ENCODE results near the gene LAMB3.

LAMB3 gene

GRCh38 chr1:209609791-209610630 lies 42.2 kb downstream of the LAMB3 start:
- Mint-ChIP-seq H3K27ac (no peak overlapping the region), H3K4me3 (no peak overlapping the region), H3K4me1 (no peaks in the 10 kb centered on the region), H3K9me3 (no peaks in the 10 kb centered on the region), H3K27me3 (no peaks in the 10 kb centered on the region), H3K36me3 (ENCODE audit: low read depth) (no peaks in the 10 kb centered on the region)
- DNase-seq = no peak
- no peak for ATAC-seq

GRCh38 chr1:209609041-209609790 lies 43.0 kb downstream of the LAMB3 start:
- ATAC-seq = no peak
- DNase-seq = no peak
- no peaks in the 10 kb centered on the region for H3K36me3 Mint-ChIP-seq (ENCODE audit: low read depth)
- H3K4me1 Mint-ChIP-seq = no peaks in the 10 kb centered on the region
- H3K27me3 Mint-ChIP-seq = no peaks in the 10 kb centered on the region
- no peak overlapping the region for H3K4me3 Mint-ChIP-seq
- H3K27ac Mint-ChIP-seq = no peak overlapping the region
- no peaks in the 10 kb centered on the region for H3K9me3 Mint-ChIP-seq

- no peak for DNase-seq
- Mint-ChIP-seq H3K27me3 (no peaks in the 10 kb centered on the region), H3K9me3 (no peaks in the 10 kb centered on the region), H3K4me3 (no peak overlapping the region), H3K4me1 (no peaks in the 10 kb centered on the region), H3K27ac (peak overlapping the region; percentile 47), H3K36me3 (ENCODE audit: low read depth) (no peaks in the 10 kb centered on the region)
- ATAC-seq = peak; percentile 7
These were observed 44.4 kb downstream of the LAMB3 start for GRCh38 chr1:209607795-209608178.

- Mint-ChIP-seq H3K36me3 (ENCODE audit: low read depth) (no peaks in the 10 kb centered on the region), H3K4me3 (no peak overlapping the region), H3K4me1 (no peaks in the 10 kb centered on the region), H3K27me3 (no peaks in the 10 kb centered on the region), H3K27ac (peak overlapping the region; percentile 47), H3K9me3 (no peaks in the 10 kb centered on the region)
- DNase-seq (peak; percentile 39), ATAC-seq (peak; percentile 92)
These were observed 45.0 kb downstream of the LAMB3 start for GRCh38 chr1:209607102-209607794.

- no peak for ATAC-seq
- DNase-seq = no peak
- no peak overlapping the region for H3K4me3 Mint-ChIP-seq
- no peak overlapping the region for H3K27ac Mint-ChIP-seq
- peaks cover 7% of the 10 kb centered on the region for H3K27me3 Mint-ChIP-seq
- no peaks in the 10 kb centered on the region for H3K9me3 Mint-ChIP-seq
- H3K4me1 Mint-ChIP-seq = no peaks in the 10 kb centered on the region
- no peaks in the 10 kb centered on the region for H3K36me3 Mint-ChIP-seq (ENCODE audit: low read depth)
These were observed 48.3 kb downstream of the LAMB3 start for GRCh38 chr1:209603877-209604276.

- no peaks in the 10 kb centered on the region for H3K36me3 Mint-ChIP-seq (ENCODE audit: low read depth)
- H3K4me3 Mint-ChIP-seq = no peak overlapping the region
- no peaks in the 10 kb centered on the region for H3K9me3 Mint-ChIP-seq
- no peaks in the 10 kb centered on the region for H3K4me1 Mint-ChIP-seq
- no peak overlapping the region for H3K27ac Mint-ChIP-seq
- peaks cover 7% of the 10 kb centered on the region for H3K27me3 Mint-ChIP-seq
- ATAC-seq (peak; percentile 86), DNase-seq (peak; percentile 28)
These were observed 50.2 kb downstream of the LAMB3 start for GRCh38 chr1:209601809-209602657.

- DNase-seq (no peak), ATAC-seq (no peak)
- Mint-ChIP-seq H3K4me1 (no peaks in the 10 kb centered on the region), H3K9me3 (no peaks in the 10 kb centered on the region), H3K4me3 (no peak overlapping the region), H3K27me3 (peaks cover 10% of the 10 kb centered on the region), H3K27ac (no peak overlapping the region), H3K36me3 (ENCODE audit: low read depth) (no peaks in the 10 kb centered on the region)
These were observed 51.7 kb downstream of the LAMB3 start for GRCh38 chr1:209600541-209600940.

- DNase-seq (no peak), ATAC-seq (no peak)
- H3K9me3 Mint-ChIP-seq = no peaks in the 10 kb centered on the region
- peaks cover 20% of the 10 kb centered on the region for H3K27me3 Mint-ChIP-seq
- H3K27ac Mint-ChIP-seq = no peak overlapping the region
- no peaks in the 10 kb centered on the region for H3K4me1 Mint-ChIP-seq
- H3K36me3 Mint-ChIP-seq (ENCODE audit: low read depth) = no peaks in the 10 kb centered on the region
- H3K4me3 Mint-ChIP-seq = no peak overlapping the region
These were observed 54.0 kb downstream of the LAMB3 start for GRCh38 chr1:209598227-209598626.

GRCh38 chr1:209597499-209597898 lies 54.7 kb downstream of the LAMB3 start:
- no peak overlapping the region for H3K4me3 Mint-ChIP-seq
- DNase-seq (no peak), ATAC-seq (no peak)
- H3K27me3 Mint-ChIP-seq = peaks cover 21% of the 10 kb centered on the region
- no peaks in the 10 kb centered on the region for H3K9me3 Mint-ChIP-seq
- no peak overlapping the region for H3K27ac Mint-ChIP-seq
- no peaks in the 10 kb centered on the region for H3K36me3 Mint-ChIP-seq (ENCODE audit: low read depth)
- H3K4me1 Mint-ChIP-seq = no peaks in the 10 kb centered on the region

GRCh38 chr1:209595599-209596285 lies 56.5 kb downstream of the LAMB3 start:
- no peaks in the 10 kb centered on the region for H3K9me3 Mint-ChIP-seq
- peaks cover 19% of the 10 kb centered on the region for H3K27me3 Mint-ChIP-seq
- no peak for ATAC-seq
- no peaks in the 10 kb centered on the region for H3K4me1 Mint-ChIP-seq
- H3K4me3 Mint-ChIP-seq = no peak overlapping the region
- no peak for DNase-seq
- no peak overlapping the region for H3K27ac Mint-ChIP-seq
- H3K36me3 Mint-ChIP-seq (ENCODE audit: low read depth) = no peaks in the 10 kb centered on the region

- DNase-seq = no peak
- ATAC-seq = no peak
- peaks cover 19% of the 10 kb centered on the region for H3K27me3 Mint-ChIP-seq
- H3K9me3 Mint-ChIP-seq = no peaks in the 10 kb centered on the region
- no peaks in the 10 kb centered on the region for H3K36me3 Mint-ChIP-seq (ENCODE audit: low read depth)
- no peak overlapping the region for H3K27ac Mint-ChIP-seq
- H3K4me1 Mint-ChIP-seq = no peaks in the 10 kb centered on the region
- H3K4me3 Mint-ChIP-seq = no peak overlapping the region
These were observed 57.2 kb downstream of the LAMB3 start for GRCh38 chr1:209595028-209595427.

GRCh38 chr1:209594440-209594839 lies 57.8 kb downstream of the LAMB3 start:
- Mint-ChIP-seq H3K4me1 (no peaks in the 10 kb centered on the region), H3K27ac (no peak overlapping the region), H3K4me3 (no peak overlapping the region), H3K9me3 (no peaks in the 10 kb centered on the region), H3K27me3 (peaks cover 17% of the 10 kb centered on the region), H3K36me3 (ENCODE audit: low read depth) (no peaks in the 10 kb centered on the region)
- no peak for DNase-seq
- no peak for ATAC-seq

- no peak overlapping the region for H3K27ac Mint-ChIP-seq
- H3K27me3 Mint-ChIP-seq = peaks cover 15% of the 10 kb centered on the region
- no peak for DNase-seq
- H3K4me1 Mint-ChIP-seq = no peaks in the 10 kb centered on the region
- no peak for ATAC-seq
- no peaks in the 10 kb centered on the region for H3K36me3 Mint-ChIP-seq (ENCODE audit: low read depth)
- H3K4me3 Mint-ChIP-seq = no peak overlapping the region
- no peaks in the 10 kb centered on the region for H3K9me3 Mint-ChIP-seq
These were observed 58.5 kb downstream of the LAMB3 start for GRCh38 chr1:209593747-209594146.

GRCh38 chr1:209590405-209590804 lies 61.8 kb downstream of the LAMB3 start:
- ATAC-seq (no peak), DNase-seq (no peak)
- peaks cover 23% of the 10 kb centered on the region for H3K27me3 Mint-ChIP-seq
- no peaks in the 10 kb centered on the region for H3K36me3 Mint-ChIP-seq (ENCODE audit: low read depth)
- H3K27ac Mint-ChIP-seq = no peak overlapping the region
- no peaks in the 10 kb centered on the region for H3K9me3 Mint-ChIP-seq
- H3K4me3 Mint-ChIP-seq = no peak overlapping the region
- no peaks in the 10 kb centered on the region for H3K4me1 Mint-ChIP-seq

Measured in activated naive CD8-positive, alpha-beta T cell treated with anti-CD3 and anti-CD28 coated beads, Interleukin-2, amount 50 U/mL, for 24 hours (primary cell).